Measurements from ENCODE around the gene CIAO2B.
"Not testable (repeated sequence)": the region's sequence is repeated elsewhere in the genome, so short reads cannot be mapped to it uniquely, and the experiment has no call there.

The CIAO2B gene

DNA sequence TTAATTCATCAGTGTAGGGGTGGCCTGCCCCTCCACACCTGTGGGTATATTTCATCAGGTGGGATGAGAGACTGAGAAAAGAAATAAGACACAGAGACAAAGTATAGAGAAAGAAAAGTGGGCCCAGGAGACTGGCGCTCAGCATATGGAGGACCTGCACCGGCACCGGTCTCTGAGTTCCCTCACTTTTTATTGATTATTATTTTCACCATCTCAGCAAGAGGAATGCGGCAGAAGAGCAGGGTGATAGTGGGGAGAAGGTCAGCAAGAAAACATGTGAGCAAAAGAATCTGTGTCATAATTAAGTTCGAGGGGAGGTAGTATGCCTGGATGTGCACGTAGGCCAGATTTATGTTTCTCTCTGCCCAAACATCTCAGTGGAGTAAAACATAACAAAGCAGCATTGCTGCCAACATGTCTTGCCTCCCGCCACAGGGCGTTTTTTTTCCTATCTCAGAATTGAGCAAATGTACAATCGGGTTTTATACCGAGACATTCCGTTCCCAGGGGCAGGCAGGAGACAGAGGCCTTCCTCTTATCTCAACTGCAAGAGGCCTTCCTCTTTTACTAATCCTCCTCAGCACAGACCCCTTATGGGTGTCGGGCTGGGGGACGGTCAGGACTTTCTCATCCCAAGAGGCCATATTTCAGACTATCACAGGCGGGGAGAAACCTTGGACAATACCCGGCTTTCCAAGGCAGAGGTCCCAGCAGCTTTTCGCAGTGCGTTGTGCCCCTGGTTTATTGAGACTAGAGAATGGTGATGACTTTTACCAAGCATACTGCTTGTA is 21.4 kb upstream of the CIAO2B start:
- DNase-seq (ENCODE audit: low read depth in 2 of 2) = not testable (repeated sequence)

DNA sequence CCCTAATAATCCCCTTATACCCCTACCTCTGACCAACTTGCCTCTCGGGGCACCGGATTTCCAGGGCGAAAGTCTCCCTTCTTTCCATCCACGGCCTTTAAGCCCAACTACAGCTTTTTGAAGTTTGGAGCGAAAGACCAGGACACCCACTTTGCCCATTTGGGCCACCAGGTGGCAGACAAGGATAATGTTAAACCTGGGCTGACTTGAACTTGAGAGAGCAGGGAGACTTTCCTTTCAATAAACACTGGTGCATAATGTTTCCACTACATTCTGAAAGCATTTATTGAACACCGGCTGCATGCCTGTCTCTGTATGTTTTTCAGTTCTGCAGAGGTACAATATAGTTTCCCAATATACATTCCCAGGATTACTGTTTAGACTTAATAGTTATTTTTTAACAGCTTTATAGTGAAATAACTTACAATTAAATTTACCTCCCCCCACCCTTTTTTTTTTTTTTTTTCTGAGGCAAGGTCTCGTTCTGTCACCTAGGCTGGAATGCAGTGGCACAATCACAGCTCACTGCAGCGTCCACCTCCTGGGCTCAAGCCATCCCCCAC is 20.0 kb upstream of the CIAO2B start:
- peak; percentile 49 to 61 for DNase-seq (ENCODE audit: low read depth in 2 of 2)

DNA sequence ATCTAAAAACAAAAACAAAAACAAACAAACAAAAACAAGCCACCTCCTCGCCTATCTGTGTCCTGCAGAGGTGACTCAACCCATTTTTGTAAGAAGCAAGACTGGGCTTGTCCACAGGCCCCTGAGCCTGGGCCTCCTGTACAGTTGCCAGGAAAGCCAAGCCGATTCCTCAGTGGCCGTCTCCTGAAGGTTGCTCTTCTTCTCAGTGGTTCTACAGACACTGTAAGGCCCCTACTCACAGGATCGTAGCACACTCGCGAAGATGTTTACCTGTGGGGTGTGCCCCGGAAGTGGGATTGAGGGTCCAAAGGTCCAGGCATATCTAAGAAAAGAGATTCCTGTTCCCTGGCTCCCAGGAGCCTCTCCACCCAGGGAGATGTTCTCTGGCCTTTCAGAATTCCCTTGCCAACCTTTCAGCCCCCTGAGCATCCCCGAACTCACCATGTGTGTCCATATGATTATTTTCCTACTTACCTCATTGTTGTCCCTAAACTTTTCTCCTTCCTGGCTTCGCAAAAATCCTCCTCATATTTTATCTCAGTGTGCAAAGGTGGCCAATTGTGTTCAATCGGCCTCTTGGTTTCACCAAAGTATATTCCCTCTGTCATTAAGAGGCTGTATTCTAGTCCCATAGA is 19.4 kb upstream of the CIAO2B start:
- no peak for DNase-seq (ENCODE audit: low read depth in 2 of 2)

DNA sequence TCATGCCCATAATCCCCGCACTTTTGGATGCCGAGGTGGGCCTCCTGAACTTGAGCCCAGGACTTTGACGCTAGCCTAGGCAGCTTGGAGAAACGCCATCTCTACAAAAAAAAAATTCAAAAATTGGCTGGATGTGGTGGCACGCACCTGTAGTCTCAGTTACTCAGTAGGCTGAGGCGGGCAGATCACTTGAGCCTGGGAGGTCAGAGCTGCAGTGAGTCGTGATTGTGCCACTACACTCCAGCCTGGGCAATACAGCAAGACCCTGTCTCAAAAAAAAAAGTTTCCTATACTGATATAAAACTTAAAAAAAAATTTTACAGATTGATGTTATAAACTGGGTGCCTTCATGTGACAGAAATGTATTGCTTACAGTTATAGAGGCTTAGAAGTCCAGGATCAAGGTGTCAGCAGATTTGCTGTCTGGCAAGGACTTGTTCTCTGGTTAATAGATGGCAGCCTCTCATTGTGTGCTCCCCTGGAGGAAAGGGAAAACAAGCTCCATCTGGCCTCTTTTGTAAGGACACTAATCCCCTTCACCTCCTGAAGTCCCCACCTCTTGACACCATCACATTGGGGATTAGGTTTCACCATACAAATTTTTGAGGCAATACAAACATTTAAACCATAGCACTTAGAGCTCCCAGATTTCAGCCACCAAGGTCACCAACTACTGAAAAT is 18.4 kb upstream of the CIAO2B start:
- DNase-seq (ENCODE audit: low read depth in 2 of 2) = no peak

DNA sequence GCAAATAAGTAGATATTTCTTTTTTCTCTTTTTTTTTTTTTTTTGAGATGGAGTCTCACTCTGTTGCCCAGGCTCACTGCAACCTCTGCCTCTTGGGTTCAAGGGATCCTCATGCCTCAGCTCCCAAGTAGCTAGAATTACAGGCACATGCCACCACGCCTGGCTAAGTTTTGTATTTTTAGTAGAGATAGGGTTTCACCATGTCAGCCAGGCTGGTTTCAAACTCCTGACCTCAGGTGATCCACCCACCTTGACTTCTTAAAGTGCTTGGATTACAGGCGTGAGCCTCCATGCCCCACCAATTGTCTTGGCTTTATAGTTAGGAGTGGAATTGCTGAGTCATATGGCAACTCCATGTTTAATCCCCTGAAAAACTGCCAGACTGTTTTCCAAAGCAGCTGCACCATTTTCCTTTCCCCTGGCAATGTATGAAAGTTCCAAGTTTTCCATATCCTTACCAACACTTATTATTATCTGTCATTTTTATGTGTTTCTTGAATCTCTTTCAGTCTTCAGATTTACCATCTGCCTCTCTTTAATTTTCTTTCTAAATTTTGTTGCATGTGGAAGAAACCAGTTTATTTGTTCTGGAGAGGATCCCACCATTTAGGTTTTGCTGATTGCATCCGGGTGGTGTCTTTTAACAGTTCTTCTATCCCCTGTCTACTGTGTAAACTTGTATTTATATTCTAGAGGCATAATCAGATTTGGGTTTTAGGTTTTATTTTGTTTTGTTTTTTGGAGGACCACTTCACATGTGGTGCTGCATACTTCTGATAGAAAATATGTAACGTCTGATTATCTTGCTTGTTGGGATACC is 17.0 kb upstream of the CIAO2B start:
- DNase-seq (ENCODE audit: low read depth in 2 of 2) = no peak

DNA sequence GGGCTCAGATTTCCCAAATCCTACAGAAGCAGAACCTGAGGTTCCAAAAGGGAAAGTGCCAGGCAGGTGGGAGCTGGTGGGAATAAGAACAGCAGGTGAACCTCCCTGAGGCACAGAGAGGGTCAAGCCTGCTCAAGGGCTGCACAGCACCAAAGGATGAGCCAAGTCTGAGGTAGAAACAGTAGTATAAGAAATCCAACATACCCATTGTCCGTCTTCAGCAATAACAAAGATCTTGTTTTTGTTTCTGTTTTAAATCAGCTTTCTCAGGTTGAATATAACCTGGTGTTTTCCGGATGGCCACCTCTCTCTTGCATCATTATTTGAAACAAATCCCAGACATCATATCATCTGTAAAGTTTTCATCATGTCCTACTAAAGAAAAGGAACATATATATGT is 16.2 kb upstream of the CIAO2B start:
- no peak for DNase-seq (ENCODE audit: low read depth in 2 of 2)

DNA sequence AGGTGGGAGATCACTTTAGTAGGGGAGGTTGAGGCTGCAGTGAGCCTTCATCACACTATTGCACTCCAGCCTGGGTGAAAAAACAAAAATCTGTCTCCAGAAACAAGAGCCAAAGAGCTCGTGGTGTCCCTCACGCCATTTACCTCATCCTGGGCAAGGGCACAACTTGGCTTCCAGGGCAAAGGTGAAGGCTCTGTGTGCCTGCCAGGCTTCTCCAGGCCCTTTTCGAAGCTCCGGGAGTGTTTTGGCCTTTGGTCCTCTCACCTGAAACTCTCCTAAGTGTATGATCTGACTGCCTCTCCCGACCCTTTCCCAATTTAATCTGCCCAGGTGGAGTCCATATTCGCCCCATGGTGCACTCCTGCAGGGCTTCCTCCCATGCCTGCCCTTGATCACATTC is 15.3 kb upstream of the CIAO2B start:
- DNase-seq (ENCODE audit: low read depth in 2 of 2) = no peak

DNA sequence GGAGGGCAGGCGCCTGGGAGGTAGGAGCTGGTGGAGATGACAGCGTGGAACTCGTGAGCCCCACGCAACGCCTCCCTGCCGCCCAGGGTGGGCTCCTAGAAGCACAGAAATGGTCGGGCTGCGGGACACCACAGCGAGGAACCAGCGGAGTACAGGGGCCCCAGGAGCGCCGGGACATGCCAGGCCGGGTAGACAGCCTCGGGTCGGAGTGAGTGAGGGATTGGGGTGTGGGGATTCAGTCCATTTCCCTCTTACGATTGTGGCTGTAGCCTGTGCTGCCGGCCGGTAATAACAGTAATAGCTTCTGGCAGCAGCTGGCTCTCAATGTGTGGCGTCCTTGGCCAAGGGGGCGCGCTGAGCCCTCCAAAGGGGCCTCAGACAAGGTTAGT is 14.6 kb upstream of the CIAO2B start:
- no peak for DNase-seq (ENCODE audit: low read depth in 2 of 2)

DNA sequence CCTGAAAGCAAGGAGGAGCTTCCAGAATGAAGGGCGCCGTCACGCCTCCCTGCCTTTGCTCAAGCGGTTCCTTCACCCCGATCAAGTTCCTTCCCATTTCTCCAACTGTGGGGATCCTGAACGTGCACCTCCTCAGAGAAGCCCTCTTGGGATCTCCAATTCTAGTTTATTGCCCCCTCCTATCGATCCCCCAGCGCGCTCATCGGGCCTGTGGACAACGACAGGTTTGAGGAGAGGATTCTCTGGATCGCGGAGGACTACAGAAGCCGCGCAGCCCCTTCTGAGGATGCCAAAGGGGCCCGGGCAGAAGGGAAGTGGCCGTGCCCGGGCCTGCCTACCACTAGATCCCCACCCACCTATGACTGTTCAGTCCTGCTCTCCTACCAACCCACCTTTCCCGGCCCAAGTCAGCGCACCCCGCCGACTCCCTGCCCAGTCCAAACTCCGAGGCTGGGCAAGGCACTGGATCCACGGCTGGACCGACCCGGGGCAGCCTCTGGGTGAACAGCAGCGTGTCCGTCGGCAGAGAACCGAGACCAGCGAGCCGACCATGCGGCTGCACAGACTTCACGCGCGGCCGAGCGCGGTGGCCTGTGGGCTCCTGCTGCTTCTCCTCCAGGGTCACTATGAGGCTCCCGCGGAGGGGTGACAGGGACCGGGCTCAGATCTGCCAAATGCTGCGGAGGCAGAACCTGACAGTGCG is 14.1 kb upstream of the CIAO2B start:
- DNase-seq (ENCODE audit: low read depth in 2 of 2) = no peak

DNA sequence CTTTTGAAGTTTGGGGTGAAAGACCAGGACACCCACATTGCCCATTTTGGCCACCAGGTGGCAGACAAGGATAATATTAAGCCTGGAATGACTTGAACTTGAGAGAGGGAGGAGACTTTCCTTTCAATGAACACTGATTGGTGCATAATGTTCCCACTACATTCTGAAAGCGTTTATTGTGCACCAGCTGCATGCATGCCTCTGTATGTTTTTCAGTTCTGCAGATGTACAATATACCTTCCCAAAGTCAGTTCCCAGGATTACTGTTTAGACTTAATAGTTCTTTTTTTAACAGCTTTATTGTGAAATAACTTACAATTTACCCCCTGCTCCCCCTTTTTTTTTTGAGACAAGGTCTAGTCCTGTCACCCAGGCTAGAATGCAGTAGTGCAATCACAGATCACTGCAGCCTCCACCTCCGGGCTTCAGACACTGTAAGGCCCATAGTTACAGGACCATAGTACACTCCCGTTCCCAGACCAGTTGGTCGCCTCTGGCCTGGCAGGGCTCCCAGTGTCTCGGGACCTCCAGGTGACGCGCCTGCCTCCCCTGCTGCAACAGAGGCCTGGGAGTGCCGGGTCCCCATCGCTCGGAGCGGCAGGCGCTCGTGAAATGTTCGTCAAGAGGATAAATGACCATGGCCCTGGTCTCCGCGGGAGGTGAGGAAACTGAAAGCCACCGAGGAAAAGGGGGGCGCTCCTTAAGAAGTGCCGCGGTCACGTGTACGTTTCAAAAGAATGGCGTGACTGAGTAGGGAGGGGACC is 13.3 kb upstream of the CIAO2B start:
- peak; percentile 62 to 65 for DNase-seq (ENCODE audit: low read depth in 2 of 2)

DNA sequence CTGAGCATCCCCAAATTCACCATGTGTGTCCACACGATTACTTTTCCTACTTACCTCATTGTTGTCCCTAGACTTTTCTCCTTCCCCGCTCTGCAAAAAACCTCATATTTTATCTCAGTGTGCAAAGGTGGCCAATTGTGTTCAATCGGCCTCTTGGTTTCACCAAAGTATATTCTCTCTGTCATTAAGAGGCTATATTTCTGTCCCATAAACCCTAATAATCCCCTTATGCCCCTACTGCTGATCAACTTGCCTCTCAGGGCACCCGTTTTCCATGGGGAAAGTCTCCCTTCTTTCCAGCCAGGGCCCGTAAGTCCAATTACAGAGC is 12.7 kb upstream of the CIAO2B start:
- no peak for DNase-seq (ENCODE audit: low read depth in 2 of 2)

DNA sequence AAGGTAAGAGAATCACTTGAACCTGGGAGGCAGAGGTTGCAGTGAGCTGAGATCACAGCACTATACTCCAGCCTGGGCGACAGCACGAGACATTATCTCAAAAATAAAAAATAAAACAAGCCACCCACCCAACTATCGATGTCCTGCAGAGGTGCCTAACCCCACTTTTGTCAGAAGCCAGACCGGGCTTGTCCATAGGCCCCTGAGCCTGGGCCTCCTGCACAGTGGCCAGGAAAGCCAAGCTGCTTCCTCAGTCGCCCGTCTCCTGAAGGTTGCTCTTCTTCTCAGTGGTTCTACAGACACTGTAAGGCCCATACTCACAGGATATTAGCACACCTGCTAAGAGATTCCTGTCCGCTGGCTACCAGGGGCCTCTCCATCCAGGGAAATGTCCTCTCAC is 12.3 kb upstream of the CIAO2B start:
- no peak for DNase-seq (ENCODE audit: low read depth in 2 of 2)

DNA sequence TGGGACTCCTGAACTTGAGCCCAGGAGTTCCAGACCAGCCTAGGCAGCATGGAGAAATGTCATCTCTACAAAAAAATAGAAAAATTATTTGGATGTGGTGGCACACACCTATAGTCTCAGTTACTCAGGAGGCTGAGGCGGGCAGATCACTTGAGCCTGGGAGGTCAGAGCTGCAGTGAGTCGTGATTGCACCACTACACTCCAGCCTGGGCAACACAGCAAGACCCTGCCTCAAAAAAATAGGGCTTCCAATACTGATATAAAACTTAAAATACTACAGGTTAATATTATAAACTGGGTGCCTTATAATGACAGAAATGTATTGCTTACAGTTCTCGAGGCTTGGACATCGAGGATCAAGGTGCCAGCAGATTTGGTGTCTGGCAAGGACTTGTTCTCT is 11.7 kb upstream of the CIAO2B start:
- DNase-seq (ENCODE audit: low read depth in 2 of 2) = no peak

DNA sequence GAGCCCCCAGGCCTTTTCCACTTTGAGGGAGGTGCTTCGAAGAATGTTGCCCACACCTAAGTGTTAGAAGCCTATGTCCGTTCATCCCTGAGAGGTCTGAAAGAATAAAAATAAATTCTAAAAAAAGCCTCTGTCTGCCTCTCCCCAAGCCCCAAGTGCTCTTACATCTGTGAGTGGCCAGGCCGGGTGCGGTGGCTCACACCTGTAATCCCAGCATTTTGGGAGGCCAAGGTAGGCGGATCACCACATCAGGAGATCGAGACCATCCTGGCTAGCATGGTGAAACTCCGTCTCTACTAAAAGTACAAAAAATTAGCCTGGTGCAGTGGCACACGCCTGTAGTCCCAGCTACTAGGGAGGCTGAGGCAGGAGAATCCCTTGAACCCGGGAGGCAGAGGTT is 10.8 kb upstream of the CIAO2B start:
- DNase-seq (ENCODE audit: low read depth in 2 of 2) = not testable (repeated sequence)

DNA sequence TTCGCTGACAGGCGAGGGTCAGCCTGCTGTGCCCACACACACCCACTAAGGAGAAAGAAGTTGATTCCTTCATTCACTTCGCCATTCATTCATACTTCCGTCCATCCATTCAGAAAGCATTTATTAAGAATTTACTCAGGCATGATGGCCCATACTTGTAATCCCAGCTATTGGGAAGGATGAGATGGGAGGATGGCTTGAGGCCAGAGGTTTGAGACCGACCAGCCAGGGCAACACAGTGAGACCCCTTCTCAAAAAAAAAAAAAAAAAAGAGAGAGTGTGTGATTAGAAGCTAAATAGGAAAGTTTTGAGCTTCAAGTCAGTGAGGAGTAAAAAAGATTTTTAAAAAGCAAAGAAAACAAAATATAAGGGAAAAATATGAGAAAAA is 9.8 kb upstream of the CIAO2B start:
- no peak for DNase-seq (ENCODE audit: low read depth in 2 of 2)

DNA sequence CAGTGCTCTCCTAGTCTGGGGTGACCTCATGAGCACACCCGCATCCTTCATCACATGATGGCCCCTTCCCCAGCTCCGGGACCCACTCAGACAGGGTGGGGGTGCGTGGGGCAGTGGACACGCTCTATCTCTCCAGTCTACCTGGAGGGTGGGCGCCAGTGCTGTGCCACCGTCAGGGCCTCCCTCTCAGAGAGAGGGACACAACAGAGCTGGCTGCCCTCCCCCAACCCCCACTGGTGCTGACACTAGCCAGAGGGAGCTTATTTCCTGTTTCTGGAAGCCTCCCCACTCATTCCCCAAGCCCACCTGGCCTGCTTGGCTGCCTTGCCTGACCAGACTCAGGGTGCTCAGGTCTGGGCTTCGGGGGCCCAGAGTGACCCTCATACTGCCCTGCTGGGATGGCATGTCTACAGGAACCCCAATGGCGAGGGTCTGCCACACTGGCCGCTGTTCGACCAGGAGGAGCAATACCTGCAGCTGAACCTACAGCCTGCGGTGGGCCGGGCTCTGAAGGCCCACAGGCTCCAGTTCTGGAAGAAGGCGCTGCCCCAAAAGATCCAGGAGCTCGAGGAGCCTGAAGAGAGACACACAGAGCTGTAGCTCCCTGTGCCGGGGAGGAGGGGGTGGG is 9.3 kb upstream of the CIAO2B start:
- no peak for DNase-seq (ENCODE audit: low read depth in 2 of 2)

DNA sequence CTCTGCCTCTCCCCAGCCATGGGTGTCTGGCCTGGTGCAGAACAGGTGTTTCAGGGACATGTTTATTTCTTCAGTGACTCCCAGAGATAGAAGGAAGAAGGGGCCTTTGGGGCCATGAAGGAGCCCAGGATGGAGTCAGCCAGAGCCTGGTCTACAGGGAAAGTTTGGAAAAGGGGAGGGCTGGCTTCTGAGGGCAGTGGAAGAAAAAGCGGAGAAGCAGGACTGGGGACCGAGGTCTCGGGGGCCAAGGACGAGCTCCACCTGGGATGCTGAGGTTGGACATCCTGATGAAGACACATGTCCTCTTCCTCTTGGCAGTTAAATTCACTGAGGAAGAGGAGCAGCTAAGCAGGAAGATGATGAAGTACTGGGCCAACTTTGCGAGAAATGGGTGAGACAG is 8.8 kb upstream of the CIAO2B start:
- no peak for DNase-seq (ENCODE audit: low read depth in 2 of 2)

DNA sequence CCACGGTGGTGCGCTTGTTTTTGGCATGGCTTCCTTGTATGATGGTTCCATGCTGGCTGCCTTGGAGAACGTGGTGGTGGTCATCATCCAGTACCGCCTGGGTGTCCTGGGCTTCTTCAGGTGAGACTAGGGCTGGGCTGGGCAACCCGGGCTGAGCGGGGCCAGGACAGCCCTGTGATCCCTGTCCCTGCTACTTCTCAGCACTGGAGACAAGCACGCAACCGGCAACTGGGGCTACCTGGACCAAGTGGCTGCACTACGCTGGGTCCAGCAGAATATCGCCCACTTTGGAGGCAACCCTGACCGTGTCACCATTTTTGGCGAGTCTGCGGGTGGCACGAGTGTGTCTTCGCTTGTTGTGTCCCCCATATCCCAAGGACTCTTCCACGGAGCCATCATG is 6.0 kb upstream of the CIAO2B start:
- no peak for DNase-seq (ENCODE audit: low read depth in 2 of 2)

DNA sequence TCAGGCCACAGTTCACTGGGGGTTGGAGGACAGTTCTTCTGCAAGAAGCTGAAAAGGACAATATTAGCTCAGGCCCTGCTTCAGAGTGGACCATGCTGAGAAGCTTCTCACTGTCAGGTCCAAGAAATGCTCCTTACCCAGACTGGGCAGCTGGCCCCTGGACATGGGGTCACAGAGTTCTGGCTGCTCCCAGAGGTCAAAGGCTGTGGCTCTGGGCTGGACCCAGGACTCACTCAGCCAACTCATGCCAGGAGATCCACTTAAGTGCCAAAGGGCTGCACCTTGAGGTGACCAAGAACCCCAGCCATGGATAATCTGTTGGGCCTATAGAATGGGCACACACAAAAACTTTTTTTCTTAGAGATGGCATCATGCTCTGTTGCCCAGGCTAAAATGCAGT is 5.2 kb upstream of the CIAO2B start:
- no peak for DNase-seq (ENCODE audit: low read depth in 2 of 2)

DNA sequence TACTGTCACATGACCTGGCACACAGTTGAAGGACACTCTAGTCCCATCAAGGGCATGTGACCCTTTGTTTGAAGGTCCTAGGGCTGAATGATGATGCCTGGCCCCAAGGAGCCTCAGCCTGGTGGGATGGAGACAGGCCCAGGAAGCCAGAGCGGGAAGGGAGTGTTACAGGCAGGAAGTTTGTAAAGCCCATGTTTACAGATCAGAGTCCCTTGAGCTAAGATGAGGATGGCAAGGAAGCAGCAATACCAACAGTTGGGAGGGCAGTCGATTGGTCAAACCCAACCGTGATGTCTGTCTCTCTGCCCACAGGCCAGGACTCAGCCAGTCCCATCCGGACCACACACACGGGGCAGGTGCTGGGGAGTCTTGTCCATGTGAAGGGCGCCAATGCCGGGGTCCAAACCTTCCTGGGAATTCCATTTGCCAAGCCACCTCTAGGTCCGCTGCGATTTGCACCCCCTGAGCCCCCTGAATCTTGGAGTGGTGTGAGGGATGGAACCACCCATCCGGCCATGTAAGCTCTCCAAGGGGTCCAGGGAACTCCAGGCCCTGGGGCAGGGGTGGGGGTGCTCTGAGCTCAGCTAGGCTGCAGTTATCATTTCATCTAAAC is 3.6 kb upstream of the CIAO2B start:
- DNase-seq (ENCODE audit: low read depth in 2 of 2) = no peak
